ENCODE results near the gene WASHC2A. TPM values are rescaled to one million over a fixed set of nuclear protein-coding genes. Genes with fewer than 3 reads are reported as not detected.

Gene WASHC2A
- total and polyA plus RNA-seq, 2 donors (not counting 1 experiment from before 2014, with no cell fraction given), result 21.2 to 66.5 TPM

Other genes with a start within 250 kb of the WASHC2A start
- 47.9 and 50.2 TPM in 2 replicates for gene PARG, start 125.9 kb upstream of the WASHC2A start, total RNA-seq
- gene PARG, start 125.9 kb upstream of the WASHC2A start, polyA plus RNA-seq, result 8.5 and 8.9 TPM in 2 replicates
- 28.1 and 29.1 TPM in 2 replicates for gene TIMM23B, start 125.9 kb upstream of the WASHC2A start, total RNA-seq
- gene TIMM23B, start 125.9 kb upstream of the WASHC2A start, polyA plus RNA-seq, result 21.4 and 24.3 TPM in 2 replicates
- gene AGAP6, start 79.5 kb upstream of the WASHC2A start, total RNA-seq, result 23.4 and 26.3 TPM in 2 replicates
- gene AGAP6, start 79.5 kb upstream of the WASHC2A start, polyA plus RNA-seq, result 41.0 and 46.0 TPM in 2 replicates
- gene ASAH2, start 183.6 kb downstream of the WASHC2A start, total RNA-seq, result 0.44 and 1.9 TPM in 2 replicates
- 0.03 and 0.25 TPM in 2 replicates for gene ASAH2, start 183.6 kb downstream of the WASHC2A start, polyA plus RNA-seq

Data from B cell (primary cell).